Upper lobe of right lung (tissue), 1 donor: ENCODE measurements around the gene ACR. TPM values are rescaled to one million over a fixed set of nuclear protein-coding genes. Genes with fewer than 3 reads are reported as not detected.

Experiments used
- ATAC-seq: fragments of 200-7000 bp; cut with Tn5 transposase; one replicate; pipeline ENCODE4 v1.9.1; 2020; ENCODE audit warnings: mild to moderate bottlenecking, moderate library complexity
- DNase-seq: peaks from one replicate; pipeline ENCODE4 v3.0.0-alpha.2; 2020
- H3K27ac ChIP-seq: fragments of 200-600 bp; one replicate; pipeline ENCODE4 v1.8.0; 2022
- H3K27me3 ChIP-seq: fragments of 200-600 bp; one replicate; pipeline ENCODE4 v1.8.0; 2022; ENCODE audit warnings: mild to moderate bottlenecking
- H3K36me3 ChIP-seq: fragments of 200-600 bp; one replicate; pipeline ENCODE4 v1.8.0; 2022
- H3K4me1 ChIP-seq: fragments of 200-600 bp; one replicate; pipeline ENCODE4 v1.8.0; 2022
- H3K4me3 ChIP-seq: fragments of 200-600 bp; one replicate; pipeline ENCODE4 v1.8.0; 2022; ENCODE audit warnings: mild to moderate bottlenecking
- H3K9me3 ChIP-seq: fragments of 200-600 bp; one replicate; pipeline ENCODE4 v1.8.0; 2022
- intact Hi-C: fragments of 100-400 bp; cut with DNase I; formaldehyde crosslinking; loops from one replicate; pipeline ENCODE4 v1.11.0; 2022
- total RNA-seq: library from RNA; stranded (reverse); fragmentation: NEBNext Ultra II Directional; extraction: Animal tissue kit (Norgen Biotek cat#: 25700); gene quantifications from one replicate; pipeline ENCODE4 v1.2.1, GENCODE V29; 2021
- TF ChIP-seq, protein P1 (sequence below): fragments of 200-600 bp; IDR thresholded peaks from one replicate; pipeline ENCODE4 v1.8.0; 2022; ENCODE audit warnings: antibody characterized with exemption
- donor health status: DM: no; HTN: yes; CAD: no; lungs with severe emphysema.

Gene ACR
- total RNA-seq, 1 donor from 2014 or later: 4.5 TPM

DNA sequence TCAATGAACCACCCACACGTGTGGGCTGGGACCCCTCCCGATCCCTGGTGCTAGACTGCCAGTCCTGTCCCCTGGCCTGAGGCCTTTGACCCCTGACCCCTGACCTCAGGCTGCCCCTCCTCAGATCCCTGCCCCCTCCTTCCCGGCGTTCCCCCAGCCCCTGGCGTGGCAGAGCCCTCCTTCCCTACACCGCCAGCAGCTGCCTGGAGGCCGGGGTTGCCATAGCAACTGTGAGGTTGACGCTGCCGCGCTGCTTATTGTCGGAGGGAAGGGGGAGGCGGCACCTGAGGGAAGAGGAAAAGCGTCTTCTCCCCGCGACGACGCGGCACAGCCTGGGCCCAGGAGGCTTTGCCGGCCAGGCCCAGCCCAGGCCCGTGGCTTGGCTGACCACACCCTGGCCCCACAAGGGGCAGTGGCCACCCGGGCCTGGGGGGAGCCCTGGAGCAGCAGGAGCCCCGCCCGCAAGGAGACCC is 32.7 kb upstream of the ACR start:
- Histone ChIP-seq H3K27me3 (no peaks in the 10 kb centered on the region), H3K36me3 (peaks cover 4% of the 10 kb centered on the region), H3K9me3 (no peaks in the 10 kb centered on the region), H3K4me1 (peaks cover 7% of the 10 kb centered on the region), H3K27ac (no peak overlapping the region), H3K4me3 (no peak overlapping the region)
- peak; percentile 26 for ATAC-seq
- intact Hi-C loops: no loop called here
- peak; percentile 69 for DNase-seq
- TF ChIP-seq, protein P1, sequence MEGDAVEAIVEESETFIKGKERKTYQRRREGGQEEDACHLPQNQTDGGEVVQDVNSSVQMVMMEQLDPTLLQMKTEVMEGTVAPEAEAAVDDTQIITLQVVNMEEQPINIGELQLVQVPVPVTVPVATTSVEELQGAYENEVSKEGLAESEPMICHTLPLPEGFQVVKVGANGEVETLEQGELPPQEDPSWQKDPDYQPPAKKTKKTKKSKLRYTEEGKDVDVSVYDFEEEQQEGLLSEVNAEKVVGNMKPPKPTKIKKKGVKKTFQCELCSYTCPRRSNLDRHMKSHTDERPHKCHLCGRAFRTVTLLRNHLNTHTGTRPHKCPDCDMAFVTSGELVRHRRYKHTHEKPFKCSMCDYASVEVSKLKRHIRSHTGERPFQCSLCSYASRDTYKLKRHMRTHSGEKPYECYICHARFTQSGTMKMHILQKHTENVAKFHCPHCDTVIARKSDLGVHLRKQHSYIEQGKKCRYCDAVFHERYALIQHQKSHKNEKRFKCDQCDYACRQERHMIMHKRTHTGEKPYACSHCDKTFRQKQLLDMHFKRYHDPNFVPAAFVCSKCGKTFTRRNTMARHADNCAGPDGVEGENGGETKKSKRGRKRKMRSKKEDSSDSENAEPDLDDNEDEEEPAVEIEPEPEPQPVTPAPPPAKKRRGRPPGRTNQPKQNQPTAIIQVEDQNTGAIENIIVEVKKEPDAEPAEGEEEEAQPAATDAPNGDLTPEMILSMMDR: no peak

- H3K9me3 ChIP-seq: no peaks in the 10 kb centered on the region
- intact Hi-C loops: no loop called here
- ATAC-seq (no peak), DNase-seq (peak; percentile 65)
- no peaks in the 10 kb centered on the region for H3K27me3 ChIP-seq
- no peak overlapping the region for H3K4me3 ChIP-seq
- peaks cover 7% of the 10 kb centered on the region for H3K4me1 ChIP-seq
- no peak overlapping the region for H3K27ac ChIP-seq
- TF ChIP-seq, protein P1: no peak
- peaks cover 4% of the 10 kb centered on the region for H3K36me3 ChIP-seq
Measured at GRCh38 chr22:50705851-50706351, 32.1 kb upstream of the ACR start.

GRCh38 chr22:50706481-50707125 is 31.4 kb upstream of the ACR start:
- TF ChIP-seq, protein P1: no peak
- no peak overlapping the region for H3K4me3 ChIP-seq
- peaks cover under 1% of the 10 kb centered on the region for H3K4me1 ChIP-seq
- no peaks in the 10 kb centered on the region for H3K27me3 ChIP-seq
- no peaks in the 10 kb centered on the region for H3K9me3 ChIP-seq
- no peak overlapping the region for H3K27ac ChIP-seq
- DNase-seq: peak; percentile 37
- no peak for ATAC-seq
- peaks cover 4% of the 10 kb centered on the region for H3K36me3 ChIP-seq
- intact Hi-C loops: no loop called here

DNA sequence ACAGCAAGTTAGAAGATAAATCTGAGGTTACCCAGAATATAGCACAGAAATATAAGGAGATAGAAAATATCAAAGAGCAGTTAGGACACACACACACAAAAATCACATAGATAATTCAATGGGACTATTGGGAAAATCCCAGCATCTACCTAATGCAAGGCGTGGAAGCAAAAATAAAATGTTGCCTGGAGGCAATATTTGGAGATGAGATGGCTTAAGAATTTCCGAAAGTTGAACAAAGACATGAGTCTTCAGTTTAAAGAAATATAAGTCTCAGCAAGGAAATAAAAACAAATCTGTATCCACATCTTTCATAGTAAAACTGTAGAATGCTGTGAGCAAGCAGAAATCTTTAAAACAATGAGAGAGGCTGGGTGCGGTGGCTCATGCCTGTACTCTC is 29.5 kb upstream of the ACR start:
- H3K27ac ChIP-seq: no peak overlapping the region
- no peak for ATAC-seq
- no peak overlapping the region for H3K4me3 ChIP-seq
- no peaks in the 10 kb centered on the region for H3K27me3 ChIP-seq
- no peaks in the 10 kb centered on the region for H3K36me3 ChIP-seq
- DNase-seq: no peak
- no peaks in the 10 kb centered on the region for H3K4me1 ChIP-seq
- H3K9me3 ChIP-seq: no peaks in the 10 kb centered on the region
- TF ChIP-seq, protein P1: no peak
- intact Hi-C loops: no loop called here

GRCh38 chr22:50708996-50709395 is 29.0 kb upstream of the ACR start:
- H3K4me3 ChIP-seq: no peak overlapping the region
- no peak overlapping the region for H3K27ac ChIP-seq
- no peak for ATAC-seq
- TF ChIP-seq, protein P1: no peak
- H3K4me1 ChIP-seq: no peaks in the 10 kb centered on the region
- no peaks in the 10 kb centered on the region for H3K9me3 ChIP-seq
- H3K36me3 ChIP-seq: no peaks in the 10 kb centered on the region
- peak; percentile 11 for DNase-seq
- H3K27me3 ChIP-seq: no peaks in the 10 kb centered on the region
- intact Hi-C loops: no loop called here
